ENCODE results near the gene PPARD. TPM values are rescaled to one million over a fixed set of nuclear protein-coding genes. Genes with fewer than 3 reads are reported as not detected.

PPARD gene
- total and polyA plus RNA-seq, 2 donors from 2014 or later = 13.2 to 24.4 TPM

DNA sequence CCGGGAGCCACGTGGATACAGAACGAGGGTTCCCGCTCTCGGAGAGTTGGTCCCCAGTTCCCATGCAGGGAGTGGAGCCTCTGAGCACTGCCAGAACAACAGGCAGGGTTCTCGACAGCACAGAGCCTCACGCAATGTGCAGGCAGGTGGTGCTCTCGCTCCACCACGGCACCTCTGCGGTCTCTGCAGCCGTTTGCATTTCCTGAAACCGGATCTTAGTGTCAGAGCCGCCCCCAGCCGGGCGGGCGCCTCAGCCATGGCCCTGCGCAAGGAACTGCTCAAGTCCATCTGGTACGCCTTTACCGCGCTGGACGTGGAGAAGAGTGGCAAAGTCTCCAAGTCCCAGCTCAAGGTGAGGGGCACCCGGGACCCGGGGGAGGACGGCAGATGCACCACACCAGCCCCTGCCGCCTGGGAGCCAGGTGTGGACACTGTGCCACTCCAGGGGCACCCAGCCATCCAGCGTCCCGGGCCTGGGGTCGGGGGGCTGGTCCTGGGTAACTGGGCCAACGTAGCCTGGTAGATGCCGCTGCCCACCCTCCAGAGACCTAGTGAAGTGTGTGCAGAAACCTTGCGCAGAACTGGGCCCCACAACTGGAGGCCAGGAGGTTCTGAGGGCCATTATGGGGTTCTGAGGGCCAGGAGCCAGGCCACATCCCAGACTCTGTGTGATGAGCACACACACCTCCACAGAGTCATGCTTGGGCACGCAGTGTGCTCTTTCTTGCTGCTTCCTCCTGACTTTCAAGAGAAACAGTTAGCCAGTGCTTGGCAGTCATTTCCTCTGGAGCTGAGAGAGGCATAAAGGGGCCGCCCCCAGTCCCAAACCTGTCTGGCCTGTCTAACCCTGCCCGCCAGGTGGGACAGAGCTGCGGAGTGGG is 44.5 kb upstream of the PPARD start, which contains the start of gene DEF6:
Gene DEF6, plus strand, starts transcription at position 218 of the 881 bp plus-strand sequence. Its CDS starts 39 bp downstream, at position 257.
- Histone ChIP-seq H3K27me3 (ENCODE audit: control insufficient read depth, insufficient read depth, low read length) (no peaks in the 10 kb centered on the region), H3K4me1 (ENCODE audit: control insufficient read depth in 2 of 3, insufficient read depth in 2 of 3, low read depth in 1 of 3, low read length in 3 of 3) (peaks cover 0 to 10% (median 0%) of the 10 kb centered on the region in 3 donors), H3K27ac (ENCODE audit: low read depth in 2 of 2, low read length in 2 of 2) (no peak within 1 kb of the TSS), H3K9ac (ENCODE audit: low read length in 3 of 3) (peak within 1 kb of the TSS in 1 of 3 donors; percentile 9), H3K4me3 (ENCODE audit: low read length in 3 of 3) (peak within 1 kb of the TSS in 2 of 3 donors; percentile 30 to 37), H3K9me3 (ENCODE audit: control insufficient read depth in 2 of 3, insufficient read depth in 1 of 3, low read length in 3 of 3) (no peaks in the 10 kb centered on the region), H3K36me3 (ENCODE audit: control insufficient read depth in 2 of 3, insufficient read depth in 3 of 3, low read length in 3 of 3) (peaks cover 3 to 10% (median 9%) of the 10 kb centered on the region in 3 donors)
- FAIRE-seq = no peak
- intact Hi-C loops (cut with DNase I) = no loop called here
- TF ChIP-seq, protein P1, sequence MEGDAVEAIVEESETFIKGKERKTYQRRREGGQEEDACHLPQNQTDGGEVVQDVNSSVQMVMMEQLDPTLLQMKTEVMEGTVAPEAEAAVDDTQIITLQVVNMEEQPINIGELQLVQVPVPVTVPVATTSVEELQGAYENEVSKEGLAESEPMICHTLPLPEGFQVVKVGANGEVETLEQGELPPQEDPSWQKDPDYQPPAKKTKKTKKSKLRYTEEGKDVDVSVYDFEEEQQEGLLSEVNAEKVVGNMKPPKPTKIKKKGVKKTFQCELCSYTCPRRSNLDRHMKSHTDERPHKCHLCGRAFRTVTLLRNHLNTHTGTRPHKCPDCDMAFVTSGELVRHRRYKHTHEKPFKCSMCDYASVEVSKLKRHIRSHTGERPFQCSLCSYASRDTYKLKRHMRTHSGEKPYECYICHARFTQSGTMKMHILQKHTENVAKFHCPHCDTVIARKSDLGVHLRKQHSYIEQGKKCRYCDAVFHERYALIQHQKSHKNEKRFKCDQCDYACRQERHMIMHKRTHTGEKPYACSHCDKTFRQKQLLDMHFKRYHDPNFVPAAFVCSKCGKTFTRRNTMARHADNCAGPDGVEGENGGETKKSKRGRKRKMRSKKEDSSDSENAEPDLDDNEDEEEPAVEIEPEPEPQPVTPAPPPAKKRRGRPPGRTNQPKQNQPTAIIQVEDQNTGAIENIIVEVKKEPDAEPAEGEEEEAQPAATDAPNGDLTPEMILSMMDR (IDR thresholded peaks at IDR 0.05; ENCODE audit: borderline replicate concordance, extremely low read depth, insufficient read depth) = peak; percentile 68
- DNase-seq = peak; percentile 92 to 96 (median 92)

DNA sequence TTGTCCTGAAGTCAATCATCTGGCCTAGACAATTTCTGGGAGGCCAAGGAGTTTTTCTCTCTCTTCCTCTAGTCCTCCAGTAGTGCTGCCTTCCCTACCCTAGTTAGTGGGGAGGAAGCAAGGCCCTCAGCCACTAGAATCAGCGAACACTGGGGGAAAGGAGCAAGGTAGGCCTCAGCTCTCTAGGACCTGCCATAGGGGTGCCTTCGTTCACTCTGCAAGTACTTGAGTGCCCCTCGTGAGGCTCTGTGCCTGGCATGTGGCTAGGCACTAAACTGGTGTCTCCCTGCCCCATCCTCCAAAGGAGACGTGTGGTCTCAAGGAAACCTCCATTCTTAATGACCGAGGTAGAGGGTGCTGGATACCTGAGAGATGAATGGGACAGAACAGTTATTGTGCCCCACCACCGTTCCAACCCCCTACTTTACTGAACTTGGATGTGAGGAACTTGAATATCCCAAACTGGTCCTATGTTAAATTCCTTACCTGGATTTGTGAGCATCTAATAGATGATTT is 43.7 kb upstream of the PPARD start:
- Histone ChIP-seq H3K9ac (ENCODE audit: low read length in 3 of 3) (no peak overlapping the region), H3K4me3 (ENCODE audit: low read length in 3 of 3) (peak overlapping the region in 1 of 3 donors; percentile 11), H3K4me1 (ENCODE audit: control insufficient read depth in 2 of 3, insufficient read depth in 2 of 3, low read depth in 1 of 3, low read length in 3 of 3) (peaks cover 0 to 10% (median 0%) of the 10 kb centered on the region in 3 donors), H3K27ac (ENCODE audit: low read depth in 2 of 2, low read length in 2 of 2) (no peak overlapping the region), H3K9me3 (ENCODE audit: control insufficient read depth in 2 of 3, insufficient read depth in 1 of 3, low read length in 3 of 3) (no peaks in the 10 kb centered on the region), H3K36me3 (ENCODE audit: control insufficient read depth in 2 of 3, insufficient read depth in 3 of 3, low read length in 3 of 3) (peaks cover 3 to 9% (median 7%) of the 10 kb centered on the region in 3 donors), H3K27me3 (ENCODE audit: control insufficient read depth, insufficient read depth, low read length) (no peaks in the 10 kb centered on the region)
- no peak for FAIRE-seq
- intact Hi-C loops (cut with DNase I) = no loop called here
- DNase-seq = no peak
- TF ChIP-seq, protein P1 (IDR thresholded peaks at IDR 0.05; ENCODE audit: borderline replicate concordance, extremely low read depth, insufficient read depth) = no peak

DNA sequence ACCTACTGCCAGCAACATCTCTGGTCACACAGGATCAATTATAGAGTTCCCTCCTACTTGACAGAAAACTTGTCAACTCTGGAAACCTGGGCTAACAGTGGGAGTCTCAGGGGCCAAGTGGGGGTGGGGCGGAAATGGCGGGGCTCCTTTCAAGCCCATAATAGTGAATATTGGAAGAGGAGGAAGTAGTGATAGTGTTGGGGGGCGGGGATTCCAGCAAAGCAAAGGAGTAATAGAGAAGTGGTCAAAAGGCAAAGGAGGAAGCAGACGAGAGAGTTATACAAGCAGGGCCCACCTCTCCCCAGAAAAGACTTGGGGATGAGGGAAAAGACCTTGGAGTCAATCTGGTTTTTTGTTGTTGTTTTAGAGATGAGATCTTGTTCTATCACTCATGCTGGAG is 42.7 kb upstream of the PPARD start:
- H3K9ac ChIP-seq (ENCODE audit: low read length in 3 of 3) = no peak overlapping the region
- H3K27ac ChIP-seq (ENCODE audit: low read depth in 2 of 2, low read length in 2 of 2) = no peak overlapping the region
- TF ChIP-seq, protein P1 (IDR thresholded peaks at IDR 0.05; ENCODE audit: borderline replicate concordance, extremely low read depth, insufficient read depth) = no peak
- no peak for FAIRE-seq
- H3K27me3 ChIP-seq (ENCODE audit: control insufficient read depth, insufficient read depth, low read length) = no peaks in the 10 kb centered on the region
- peaks cover under 1 to 6% (median 5%) of the 10 kb centered on the region in 3 donors for H3K36me3 ChIP-seq (ENCODE audit: control insufficient read depth in 2 of 3, insufficient read depth in 3 of 3, low read length in 3 of 3)
- H3K4me3 ChIP-seq (ENCODE audit: low read length in 3 of 3) = no peak overlapping the region
- H3K9me3 ChIP-seq (ENCODE audit: control insufficient read depth in 2 of 3, insufficient read depth in 1 of 3, low read length in 3 of 3) = no peaks in the 10 kb centered on the region
- DNase-seq = no peak
- H3K4me1 ChIP-seq (ENCODE audit: control insufficient read depth in 2 of 3, insufficient read depth in 2 of 3, low read depth in 1 of 3, low read length in 3 of 3) = peaks cover 0 to 10% (median 0%) of the 10 kb centered on the region in 3 donors
- intact Hi-C loops (cut with DNase I) = no loop called here
